Neural progenitor cell (in vitro differentiated cells): ENCODE data around the gene RPTOR. TPM values are rescaled to one million over a fixed set of nuclear protein-coding genes. Genes with fewer than 3 reads are reported as not detected.
A peak's percentile ranks its signal among the peaks of the same experiment; 100 is the strongest.

Experiments
- DNase-seq: peaks from one replicate; pipeline ENCODE4 v3.0.0-alpha.2; 2016; ENCODE audit warnings: low spot score
- H2AFZ ChIP-seq: fragments of 200-600 bp; sonication (generic); replicated peaks from 2 replicates; pipeline ENCODE4 v1.6.1; 2016; ENCODE audit warnings: antibody characterized with exemption
- H3F3A ChIP-seq: fragments of 200-600 bp; sonication (generic); 2 replicates; pipeline ENCODE4 v1.6.1; 2016; ENCODE audit warnings: antibody characterized with exemption, low read depth
- H3K27ac ChIP-seq: fragments of 200-600 bp; sonication (generic); 2 replicates; pipeline ENCODE4 v1.5.1; 2016; ENCODE audit warnings: mild to moderate bottlenecking
- H3K27me3 ChIP-seq: fragments of 200-600 bp; sonication (generic); 2 replicates; pipeline ENCODE4 v1.6.1; 2016; ENCODE audit warnings: mild to moderate bottlenecking, moderate library complexity
- H3K36me3 ChIP-seq: fragments of 200-600 bp; sonication (generic); 2 replicates; pipeline ENCODE4 v1.5.1; 2016
- H3K4me1 ChIP-seq: fragments of 200-600 bp; sonication (generic); 2 replicates; pipeline ENCODE4 v1.6.1; 2016; ENCODE audit warnings: mixed run types
- H3K4me2 ChIP-seq: fragments of 200-600 bp; sonication (generic); 2 replicates; pipeline ENCODE4 v1.6.1; 2016
- H3K4me3 ChIP-seq: fragments of 200-600 bp; sonication (generic); 2 replicates; pipeline ENCODE4 v1.5.1; 2016
- H3K79me2 ChIP-seq: fragments of 200-600 bp; sonication (generic); 2 replicates; pipeline ENCODE4 v1.6.1; 2016; ENCODE audit warnings: low read depth
- H3K9ac ChIP-seq: fragments of 200-600 bp; sonication (generic); 2 replicates; pipeline ENCODE4 v1.6.1; 2016
- H3K9me3 ChIP-seq: fragments of 200-600 bp; sonication (generic); 2 replicates; pipeline ENCODE4 v1.5.1; 2016; ENCODE audit warnings: low read depth
- H4K20me1 ChIP-seq: fragments of 200-600 bp; sonication (generic); 2 replicates; pipeline ENCODE4 v1.6.1; 2016; ENCODE audit warnings: low read depth
- H3K27ac Mint-ChIP-seq: 3 replicates; pipeline ENCODE4 v1.8.0; 2021; ENCODE audit warnings: mixed read lengths
- H3K27me3 Mint-ChIP-seq: 2 replicates; pipeline ENCODE4 v1.8.0; 2022; ENCODE audit warnings: low read depth, mild to moderate bottlenecking, inconsistent platforms, moderate library complexity, mixed read lengths; ENCODE audit not compliant: insufficient read depth
- H3K36me3 Mint-ChIP-seq: 3 replicates; pipeline ENCODE4 v1.8.0; 2021; ENCODE audit warnings: mixed read lengths
- H3K4me1 Mint-ChIP-seq: 3 replicates; pipeline ENCODE4 v1.8.0; 2021; ENCODE audit warnings: mixed read lengths
- H3K4me3 Mint-ChIP-seq: 3 replicates; pipeline ENCODE4 v1.8.0; 2021; ENCODE audit warnings: mild to moderate bottlenecking, moderate library complexity, mixed read lengths
- H3K9me3 Mint-ChIP-seq: 3 replicates; pipeline ENCODE4 v1.8.0; 2020; ENCODE audit warnings: mixed read lengths
- CTCF ChIP-seq: fragments of 200-600 bp; sonication (generic); IDR thresholded peaks from 2 replicates; pipeline ENCODE4 v1.5.1; 2017; ENCODE audit warnings: antibody characterized with exemption, mild to moderate bottlenecking
- EZH2 ChIP-seq: fragments of 200-600 bp; sonication (generic); IDR thresholded peaks from 2 replicates; pipeline ENCODE4 v1.6.1; 2017; ENCODE audit warnings: antibody characterized with exemption, mild to moderate bottlenecking, moderate library complexity
- EZH2phosphoT487 ChIP-seq: fragments of 200-600 bp; sonication (generic); IDR thresholded peaks from 2 replicates; pipeline ENCODE4 v1.6.1; 2017; ENCODE audit warnings: antibody characterized with exemption
- total RNA-seq: library from RNA; depleted of rRNA; stranded (reverse); fragments of >200 nt; gene quantifications from 2 replicates; pipeline ENCODE4 v1.2.3, GENCODE V29; 2015; ENCODE audit warnings: low replicate concordance

Gene RPTOR
- total RNA-seq, 1 donor from 2014 or later, result 7.4 TPM

- H3K4me1 Mint-ChIP-seq, result peaks cover 15% of the 10 kb centered on the region
- Histone ChIP-seq H4K20me1 (peaks cover 35% of the 10 kb centered on the region), H3K4me3 (no peak overlapping the region), H2AFZ (no peak overlapping the region), H3F3A (peaks cover 4% of the 10 kb centered on the region), H3K4me1 (no peaks in the 10 kb centered on the region), H3K4me2 (no peak overlapping the region), H3K79me2 (peaks cover 60% of the 10 kb centered on the region), H3K27me3 (no peaks in the 10 kb centered on the region), H3K36me3 (no peaks in the 10 kb centered on the region), H3K27ac (no peak overlapping the region), H3K9me3 (no peaks in the 10 kb centered on the region), H3K9ac (no peak overlapping the region)
- no peak for TF ChIP-seq CTCF
- TF ChIP-seq EZH2phosphoT487, result no peak
- no peaks in the 10 kb centered on the region for H3K9me3 Mint-ChIP-seq
- H3K4me3 Mint-ChIP-seq, result no peak overlapping the region
- DNase-seq, result no peak
- H3K27ac Mint-ChIP-seq, result no peak overlapping the region
- H3K36me3 Mint-ChIP-seq, result no peaks in the 10 kb centered on the region
- H3K27me3 Mint-ChIP-seq, result peaks cover 4% of the 10 kb centered on the region
These were observed 48.5 kb downstream of the RPTOR start for GRCh38 chr17:80593181-80593580.

- Histone ChIP-seq H3K4me1 (no peaks in the 10 kb centered on the region), H3K4me2 (no peak overlapping the region), H3K9ac (no peak overlapping the region), H3K9me3 (no peaks in the 10 kb centered on the region), H3K27me3 (no peaks in the 10 kb centered on the region), H3K4me3 (no peak overlapping the region), H3F3A (peaks cover 4% of the 10 kb centered on the region), H4K20me1 (peaks cover 41% of the 10 kb centered on the region), H3K27ac (no peak overlapping the region), H3K79me2 (peaks cover 59% of the 10 kb centered on the region), H2AFZ (no peak overlapping the region), H3K36me3 (no peaks in the 10 kb centered on the region)
- no peak for DNase-seq
- Mint-ChIP-seq H3K4me1 (peaks cover 26% of the 10 kb centered on the region), H3K4me3 (no peak overlapping the region), H3K27me3 (peaks cover 4% of the 10 kb centered on the region), H3K9me3 (no peaks in the 10 kb centered on the region), H3K27ac (peak overlapping the region; percentile 1), H3K36me3 (no peaks in the 10 kb centered on the region)
- TF ChIP-seq CTCF, result no peak
- TF ChIP-seq EZH2, result no peak
- no peak for TF ChIP-seq EZH2phosphoT487
These were observed 50.0 kb downstream of the RPTOR start for GRCh38 chr17:80594431-80595269.

GRCh38 chr17:80596760-80597608 lies 52.3 kb downstream of the RPTOR start:
- Histone ChIP-seq H3K27ac (no peak overlapping the region), H3K4me1 (no peaks in the 10 kb centered on the region), H3K79me2 (peaks cover 49% of the 10 kb centered on the region), H4K20me1 (peaks cover 47% of the 10 kb centered on the region), H3K9ac (no peak overlapping the region), H3K4me2 (no peak overlapping the region), H3F3A (no peaks in the 10 kb centered on the region), H3K27me3 (no peaks in the 10 kb centered on the region), H3K9me3 (no peaks in the 10 kb centered on the region), H3K36me3 (no peaks in the 10 kb centered on the region), H3K4me3 (no peak overlapping the region), H2AFZ (no peak overlapping the region)
- Mint-ChIP-seq H3K27me3 (peaks cover 2% of the 10 kb centered on the region), H3K4me3 (no peak overlapping the region), H3K36me3 (peaks cover 2% of the 10 kb centered on the region), H3K9me3 (peaks cover 4% of the 10 kb centered on the region), H3K4me1 (peaks cover 39% of the 10 kb centered on the region), H3K27ac (no peak overlapping the region)
- DNase-seq, result no peak
- TF ChIP-seq EZH2phosphoT487, result no peak
- no peak for TF ChIP-seq EZH2
- TF ChIP-seq CTCF, result no peak
